Fibroblast of pulmonary artery (primary cell): ENCODE data around the gene WNK2.

Source experiments
- DNase-seq: peaks from one replicate; pipeline ENCODE4 v3.0.0-alpha.2; 2010; ENCODE audit warnings: low read depth
- H3K4me3 ChIP-seq: replicated peaks from 2 replicates; pipeline ENCODE4 v1.5.1; 2011; ENCODE audit warnings: low read depth, mild to moderate bottlenecking, control low read depth, low read length, moderate library complexity
- CTCF ChIP-seq: IDR thresholded peaks from 2 replicates; pipeline ENCODE4 v1.5.1; 2011; ENCODE audit warnings: mild to moderate bottlenecking, control low read depth, low read length, inconsistent platforms; ENCODE audit errors: missing control alignments

The WNK2 gene

GRCh38 chr9:93306081-93306480 lies 122.1 kb downstream of the WNK2 start:
- H3K4me3 ChIP-seq: no peak overlapping the region
- no peak for TF ChIP-seq CTCF
- no peak for DNase-seq

- no peak for TF ChIP-seq CTCF
- no peak overlapping the region for H3K4me3 ChIP-seq
- DNase-seq: no peak
Observed at GRCh38 chr9:93306579-93307091, 122.7 kb downstream of the WNK2 start.

GRCh38 chr9:93307468-93308157 lies 123.7 kb downstream of the WNK2 start:
- no peak for DNase-seq
- TF ChIP-seq CTCF: no peak
- H3K4me3 ChIP-seq: no peak overlapping the region

GRCh38 chr9:93308158-93308602 lies 124.2 kb downstream of the WNK2 start:
- TF ChIP-seq CTCF: no peak
- H3K4me3 ChIP-seq: no peak overlapping the region
- DNase-seq: no peak

GRCh38 chr9:93308676-93309075 lies 124.7 kb downstream of the WNK2 start:
- no peak for TF ChIP-seq CTCF
- no peak for DNase-seq
- H3K4me3 ChIP-seq: no peak overlapping the region

- no peak for TF ChIP-seq CTCF
- H3K4me3 ChIP-seq: no peak overlapping the region
- DNase-seq: no peak
Observed at GRCh38 chr9:93309889-93310425, 126.0 kb downstream of the WNK2 start.

- H3K4me3 ChIP-seq: no peak overlapping the region
- TF ChIP-seq CTCF: no peak
- no peak for DNase-seq
Observed at GRCh38 chr9:93315118-93315517, 131.2 kb downstream of the WNK2 start.
